ENCODE measurements around the gene HTR3B. TPM values are rescaled to one million over a fixed set of nuclear protein-coding genes. Genes with fewer than 3 reads are reported as not detected.

HTR3B gene
- total and polyA plus RNA-seq, 2 of the 4 experiments (the other 2 are of a cell fraction) = not detected

DNA sequence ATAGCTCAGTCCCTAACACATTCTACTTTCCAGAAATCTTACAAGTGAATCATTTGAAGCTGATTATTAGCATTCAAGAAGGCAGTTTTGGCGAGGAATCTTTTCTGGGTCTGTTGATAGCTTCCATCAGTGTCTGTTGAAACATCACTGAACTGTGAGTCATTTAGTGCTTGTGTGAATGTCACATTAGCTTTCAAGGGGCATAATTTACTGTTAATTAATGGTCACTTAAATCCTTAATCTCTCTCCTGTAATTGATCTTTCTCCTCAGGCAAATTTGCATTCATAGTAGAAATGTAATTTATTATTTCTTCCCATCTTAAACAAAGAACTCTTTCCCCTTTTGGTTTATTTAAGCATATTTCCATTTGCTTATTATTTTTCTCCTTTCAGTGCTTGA is 2.6 kb downstream of the HTR3B start:
- ChIA-PET CTCF (interaction anchor here (1.0 to 2.6 kb wide), 3 partner anchors 11 to 354 kb away, joined by 4 to 9 read pairs (median 4); no protein-coding TSS in a partner anchor), POLR2A (ENCODE audit: unreplicated experiment) (no interaction called here)
- no peak for TF ChIP-seq MAZ (IDR thresholded peaks at IDR 0.05; ENCODE audit: borderline replicate concordance, low read depth, low read length)
- no peak for TF ChIP-seq CHD1 (IDR thresholded peaks at IDR 0.05; ENCODE audit: low read depth, low read length)
- TF ChIP-seq, protein P1, sequence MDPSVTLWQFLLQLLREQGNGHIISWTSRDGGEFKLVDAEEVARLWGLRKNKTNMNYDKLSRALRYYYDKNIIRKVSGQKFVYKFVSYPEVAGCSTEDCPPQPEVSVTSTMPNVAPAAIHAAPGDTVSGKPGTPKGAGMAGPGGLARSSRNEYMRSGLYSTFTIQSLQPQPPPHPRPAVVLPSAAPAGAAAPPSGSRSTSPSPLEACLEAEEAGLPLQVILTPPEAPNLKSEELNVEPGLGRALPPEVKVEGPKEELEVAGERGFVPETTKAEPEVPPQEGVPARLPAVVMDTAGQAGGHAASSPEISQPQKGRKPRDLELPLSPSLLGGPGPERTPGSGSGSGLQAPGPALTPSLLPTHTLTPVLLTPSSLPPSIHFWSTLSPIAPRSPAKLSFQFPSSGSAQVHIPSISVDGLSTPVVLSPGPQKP (IDR thresholded peaks at IDR 0.05; ENCODE audit: borderline replicate concordance, low read depth, low read length) = no peak
- TF ChIP-seq FOS (IDR thresholded peaks at IDR 0.05; ENCODE audit: low read depth, low read length) = no peak
- TF ChIP-seq, protein P2, sequence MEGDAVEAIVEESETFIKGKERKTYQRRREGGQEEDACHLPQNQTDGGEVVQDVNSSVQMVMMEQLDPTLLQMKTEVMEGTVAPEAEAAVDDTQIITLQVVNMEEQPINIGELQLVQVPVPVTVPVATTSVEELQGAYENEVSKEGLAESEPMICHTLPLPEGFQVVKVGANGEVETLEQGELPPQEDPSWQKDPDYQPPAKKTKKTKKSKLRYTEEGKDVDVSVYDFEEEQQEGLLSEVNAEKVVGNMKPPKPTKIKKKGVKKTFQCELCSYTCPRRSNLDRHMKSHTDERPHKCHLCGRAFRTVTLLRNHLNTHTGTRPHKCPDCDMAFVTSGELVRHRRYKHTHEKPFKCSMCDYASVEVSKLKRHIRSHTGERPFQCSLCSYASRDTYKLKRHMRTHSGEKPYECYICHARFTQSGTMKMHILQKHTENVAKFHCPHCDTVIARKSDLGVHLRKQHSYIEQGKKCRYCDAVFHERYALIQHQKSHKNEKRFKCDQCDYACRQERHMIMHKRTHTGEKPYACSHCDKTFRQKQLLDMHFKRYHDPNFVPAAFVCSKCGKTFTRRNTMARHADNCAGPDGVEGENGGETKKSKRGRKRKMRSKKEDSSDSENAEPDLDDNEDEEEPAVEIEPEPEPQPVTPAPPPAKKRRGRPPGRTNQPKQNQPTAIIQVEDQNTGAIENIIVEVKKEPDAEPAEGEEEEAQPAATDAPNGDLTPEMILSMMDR (conservative IDR thresholded peaks at IDR 0.05; ENCODE audit: low read depth, low read length) = no peak
- TF ChIP-seq MAFK (IDR thresholded peaks at IDR 0.05; ENCODE audit: low read depth, low read length) = no peak
- intact Hi-C loops (cut with micrococcal nuclease) = no loop called here
- ATAC-seq (ENCODE audit: low read depth) (no peak), DNase-seq (no peak)
- no CpG with 5 or more reads among the region's 1 CpG for WGBS, 2 experiments (ENCODE audit: extremely low coverage in 2 of 2, insufficient read length in 1 of 2)
- no TSS peak for BruUV-seq (replicated peaks)
- Histone ChIP-seq H2AFZ (replicated peaks; ENCODE audit: low read length, poor library complexity) (no peak overlapping the region), H4K91ac (ENCODE audit: insufficient read depth, low read depth, low read length) (no peak overlapping the region), H4K8ac (ENCODE audit: low read depth in 2 of 2, low read length in 2 of 2) (no peak overlapping the region), H3K9me3 (ENCODE audit: control insufficient read depth, insufficient read depth, low read length) (no peaks in the 10 kb centered on the region), H3K4ac (ENCODE audit: low read depth, low read length) (no peak overlapping the region), H4K5ac (ENCODE audit: low read depth, low read length) (no peak overlapping the region), H2BK20ac (ENCODE audit: low read depth, low read length) (no peak overlapping the region), H3K27ac (ENCODE audit: insufficient read depth, low read length) (no peak overlapping the region), H2AK9ac (replicated peaks; ENCODE audit: low read depth, low read length, poor library complexity) (no peak overlapping the region), H2BK15ac (ENCODE audit: low read depth, low read length) (no peak overlapping the region), H4K20me1 (ENCODE audit: insufficient read depth, low read length) (no peaks in the 10 kb centered on the region), H3K79me1 (ENCODE audit: low read depth in 1 of 2, low read length in 2 of 2) (no peaks in the 10 kb centered on the region), H3K56ac (ENCODE audit: extremely low read depth, insufficient read depth, low read length) (no peak overlapping the region), H2AK5ac (ENCODE audit: low read depth, low read length) (no peak overlapping the region), H3K14ac (replicated peaks; ENCODE audit: low read depth, low read length) (no peak overlapping the region), H3K9me1 (ENCODE audit: insufficient read depth, low read length) (no peaks in the 10 kb centered on the region), H3K23ac (ENCODE audit: low read depth, low read length) (no peak overlapping the region), H3K18ac (ENCODE audit: low read depth, low read length) (no peak overlapping the region), H3K36me3 (ENCODE audit: control insufficient read depth, insufficient read depth, low read length) (no peaks in the 10 kb centered on the region), H3K4me2 (ENCODE audit: low read depth, low read length) (no peak overlapping the region), H2BK120ac (ENCODE audit: low read depth, low read length) (no peak overlapping the region), H3K27me3 (ENCODE audit: control insufficient read depth, insufficient read depth, low read length) (peaks cover 7% of the 10 kb centered on the region), H3K9ac (ENCODE audit: low read depth, low read length) (no peak overlapping the region), H3K4me3 (ENCODE audit: insufficient read depth, low read depth, low read length) (no peak overlapping the region), H2BK5ac (ENCODE audit: low read depth, low read length, poor library complexity, severe bottlenecking) (no peak overlapping the region), H3K4me1 (ENCODE audit: control insufficient read depth, insufficient read depth, low read length) (no peaks in the 10 kb centered on the region)
- dilution Hi-C loops (cut with HindIII; ENCODE audit: low sequenced_read_pairs, unreplicated experiment) = no loop called here
- in situ Hi-C loops (cut with MboI; ENCODE audit: low sequenced_read_pairs) = no loop called here
